Thoracic aorta (tissue), 2 donors: Measurements from ENCODE around the gene TCEA3. TPM values are rescaled to one million over a fixed set of nuclear protein-coding genes. Genes with fewer than 3 reads are reported as not detected.
"Not testable (repeated sequence)": the region's sequence is repeated elsewhere in the genome, so short reads cannot be mapped to it uniquely, and the experiment has no call there.

ENCODE experiments used
- ATAC-seq: fragments of 150-250 bp; one replicate; pipeline ENCODE4 v1.8.0; 2017; ENCODE audit warnings: low read depth; ENCODE audit not compliant: insufficient number of reproducible peaks, low FRiP score
- DNase-seq: peaks from one replicate; pipeline ENCODE4 v3.0.0-alpha.2; 2020; ENCODE audit warnings: low spot score
- H3K27ac ChIP-seq, 2 donors: fragments of 200-600 bp; sonication (generic); 1 replicate in 1 of 2; 2 replicates in 1 of 2; pipeline ENCODE4 v1.5.1; 2016; ENCODE audit warnings: mild to moderate bottlenecking in 2 of 2, moderate library complexity in 2 of 2
- H3K27me3 ChIP-seq: fragments of 200-600 bp; sonication (generic); replicated peaks from 2 replicates; pipeline ENCODE4 v1.6.0; 2016; ENCODE audit warnings: mild to moderate bottlenecking; ENCODE audit not compliant: insufficient read depth
- H3K36me3 ChIP-seq: fragments of 200-600 bp; sonication (generic); one replicate; pipeline ENCODE4 v1.5.1; 2016
- H3K4me1 ChIP-seq, 2 donors: fragments of 200-600 bp; sonication (generic); 1 replicate in 1 of 2; 2 replicates in 1 of 2; pipeline versions ENCODE4 v1.5.1 to v1.6.0; 2016; ENCODE audit warnings: low read depth in 2 of 2, mild to moderate bottlenecking in 1 of 2; ENCODE audit not compliant: control insufficient read depth in 1 of 2
- H3K4me3 ChIP-seq: fragments of 200-600 bp; sonication (generic); 2 replicates; pipeline ENCODE4 v1.5.1; 2016; ENCODE audit warnings: mild to moderate bottlenecking
- H3K9me3 ChIP-seq: fragments of 200-600 bp; sonication (generic); 2 replicates; pipeline ENCODE4 v1.5.1; 2016
- total RNA-seq, 2 donors: library from RNA; depleted of rRNA; stranded (reverse); fragments of >200 nt; gene quantifications; one replicate each; pipeline versions ENCODE4 v1.1.0 to v1.2.3, GENCODE V29; 2016
- TF ChIP-seq, protein P1 (sequence below): fragments of 200-600 bp; sonication (generic); IDR thresholded peaks from one replicate; pipeline ENCODE4 v1.5.1; 2019; ENCODE audit warnings: antibody characterized with exemption

The TCEA3 gene
- total RNA-seq, 2 donors from 2014 or later = 22.2 to 39.5 TPM

DNA sequence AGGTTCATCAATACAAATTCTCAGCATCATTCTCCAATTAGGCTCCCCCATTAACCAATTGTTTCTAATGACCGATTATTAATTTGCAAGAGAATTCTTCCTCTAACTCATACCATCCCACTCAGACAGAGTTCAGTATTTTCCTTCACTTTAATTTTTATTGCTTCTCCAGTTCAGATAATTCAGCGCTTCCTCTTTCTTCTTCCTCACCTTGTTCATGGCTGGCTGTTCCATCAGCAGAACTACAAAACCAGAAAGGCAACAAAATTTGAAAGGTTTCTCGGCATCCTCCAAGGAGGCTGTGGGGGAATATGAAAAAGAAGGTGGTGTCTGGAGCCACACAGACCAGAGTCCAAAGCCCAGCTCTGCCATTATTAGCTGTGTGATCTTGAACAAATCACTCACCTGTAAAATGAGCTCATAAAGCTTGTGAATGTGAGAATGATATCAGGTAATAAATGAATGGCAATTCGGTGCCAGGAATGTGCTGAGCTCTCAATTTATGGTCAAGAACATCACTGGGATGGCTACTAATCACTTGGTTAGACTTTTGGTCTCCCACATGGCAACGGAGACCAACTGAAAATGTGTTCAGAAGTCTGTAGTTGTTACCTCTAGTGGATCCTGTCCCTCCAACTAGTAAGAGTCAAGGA, 43.2 kb downstream of the TCEA3 start:
- H3K9me3 ChIP-seq = no peaks in the 10 kb centered on the region
- H3K4me3 ChIP-seq = no peak overlapping the region
- H3K27me3 ChIP-seq = no peaks in the 10 kb centered on the region
- no peaks in the 10 kb centered on the region for H3K36me3 ChIP-seq
- peaks cover 12 to 33% of the 10 kb centered on the region in 2 donors for H3K4me1 ChIP-seq
- DNase-seq (no peak), ATAC-seq (no peak)
- H3K27ac ChIP-seq = no peak overlapping the region
- TF ChIP-seq, protein P1, sequence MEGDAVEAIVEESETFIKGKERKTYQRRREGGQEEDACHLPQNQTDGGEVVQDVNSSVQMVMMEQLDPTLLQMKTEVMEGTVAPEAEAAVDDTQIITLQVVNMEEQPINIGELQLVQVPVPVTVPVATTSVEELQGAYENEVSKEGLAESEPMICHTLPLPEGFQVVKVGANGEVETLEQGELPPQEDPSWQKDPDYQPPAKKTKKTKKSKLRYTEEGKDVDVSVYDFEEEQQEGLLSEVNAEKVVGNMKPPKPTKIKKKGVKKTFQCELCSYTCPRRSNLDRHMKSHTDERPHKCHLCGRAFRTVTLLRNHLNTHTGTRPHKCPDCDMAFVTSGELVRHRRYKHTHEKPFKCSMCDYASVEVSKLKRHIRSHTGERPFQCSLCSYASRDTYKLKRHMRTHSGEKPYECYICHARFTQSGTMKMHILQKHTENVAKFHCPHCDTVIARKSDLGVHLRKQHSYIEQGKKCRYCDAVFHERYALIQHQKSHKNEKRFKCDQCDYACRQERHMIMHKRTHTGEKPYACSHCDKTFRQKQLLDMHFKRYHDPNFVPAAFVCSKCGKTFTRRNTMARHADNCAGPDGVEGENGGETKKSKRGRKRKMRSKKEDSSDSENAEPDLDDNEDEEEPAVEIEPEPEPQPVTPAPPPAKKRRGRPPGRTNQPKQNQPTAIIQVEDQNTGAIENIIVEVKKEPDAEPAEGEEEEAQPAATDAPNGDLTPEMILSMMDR = no peak

DNA sequence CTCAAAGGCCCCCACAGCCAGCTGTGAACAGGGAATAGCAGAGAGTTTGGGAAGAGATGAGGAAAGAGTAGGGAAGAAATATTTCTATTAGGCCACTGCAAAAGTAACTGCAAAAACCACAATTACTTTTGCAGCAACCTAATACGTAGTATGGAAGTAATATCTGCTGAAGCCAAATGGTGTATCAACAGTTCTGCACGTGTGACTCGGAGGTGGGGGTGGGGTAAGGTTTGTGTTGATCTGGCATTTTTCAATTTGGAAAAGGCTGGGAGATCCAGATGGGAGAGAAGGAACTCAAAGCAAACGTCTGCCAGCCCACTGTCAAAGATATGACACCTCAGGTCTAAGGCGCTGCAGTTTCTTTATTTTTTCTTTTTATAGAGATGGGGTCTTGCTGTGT, 43.8 kb downstream of the TCEA3 start:
- Histone ChIP-seq H3K4me1 (peaks cover 12 to 36% of the 10 kb centered on the region in 2 donors), H3K36me3 (no peaks in the 10 kb centered on the region), H3K27ac (no peak overlapping the region), H3K9me3 (no peaks in the 10 kb centered on the region), H3K27me3 (no peaks in the 10 kb centered on the region), H3K4me3 (no peak overlapping the region)
- TF ChIP-seq, protein P1 = no peak
- DNase-seq (no peak), ATAC-seq (no peak)

- not testable (repeated sequence) for H3K4me3 ChIP-seq, H3K36me3 ChIP-seq, H3K27me3 ChIP-seq, H3K27ac ChIP-seq, H3K9me3 ChIP-seq, DNase-seq, ATAC-seq
- peaks cover 12 to 36% of the 10 kb centered on the region in 2 donors for H3K4me1 ChIP-seq
These were observed 44.3 kb downstream of the TCEA3 start for GRCh38 chr1:23380236-23380635.

- H3K27ac ChIP-seq = peak overlapping the region; percentile 57 to 74
- no peaks in the 10 kb centered on the region for H3K36me3 ChIP-seq
- H3K4me3 ChIP-seq = no peak overlapping the region
- DNase-seq (no peak), ATAC-seq (peak; percentile 32)
- no peaks in the 10 kb centered on the region for H3K9me3 ChIP-seq
- H3K27me3 ChIP-seq = no peaks in the 10 kb centered on the region
- peaks cover 9 to 27% of the 10 kb centered on the region in 2 donors for H3K4me1 ChIP-seq
- TF ChIP-seq, protein P1 = no peak
These were observed 47.4 kb downstream of the TCEA3 start for GRCh38 chr1:23376890-23377811.

DNA sequence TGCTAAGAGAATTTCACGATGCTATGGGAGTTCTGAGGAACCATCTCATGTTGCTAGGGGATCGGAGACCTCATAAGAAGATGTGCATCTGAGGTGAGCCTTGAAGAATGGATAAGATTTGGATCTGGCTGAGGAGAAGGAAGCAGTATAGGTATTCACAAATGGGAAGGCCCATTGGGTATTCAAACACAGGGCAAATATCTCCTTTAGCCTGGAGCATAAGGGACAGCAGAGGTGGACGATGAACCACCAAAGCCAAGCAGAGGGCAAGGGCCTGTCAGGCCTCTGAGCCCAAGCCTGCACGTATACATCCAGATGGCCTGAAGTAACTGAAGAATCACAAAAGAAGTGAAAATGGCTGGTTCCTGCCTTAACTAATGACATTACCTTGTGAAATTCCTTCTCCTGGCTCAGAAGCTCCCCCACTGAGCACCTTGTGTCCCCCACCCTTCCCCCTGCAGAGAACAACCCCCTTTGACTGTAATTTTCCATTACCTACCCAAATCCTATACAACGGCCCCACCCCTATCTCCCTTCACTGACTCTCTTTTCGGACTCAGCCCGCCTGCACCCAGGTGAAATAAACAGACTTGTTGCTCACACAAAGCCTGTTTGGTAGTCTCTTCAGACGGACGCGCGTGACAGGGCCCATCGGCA, 50.3 kb downstream of the TCEA3 start:
- H3K27me3 ChIP-seq, H3K36me3 ChIP-seq, ATAC-seq, H3K4me3 ChIP-seq, H3K27ac ChIP-seq, H3K9me3 ChIP-seq, DNase-seq: not testable (repeated sequence)
- H3K4me1 ChIP-seq = peaks cover 22 to 49% of the 10 kb centered on the region in 2 donors
